PC-9 (cell line): ENCODE data around the gene CD37. TPM values are rescaled to one million over a fixed set of nuclear protein-coding genes. Genes with fewer than 3 reads are reported as not detected.
A peak's percentile ranks its signal among the peaks of the same experiment; 100 is the strongest.
"Not testable (repeated sequence)": the region's sequence is repeated elsewhere in the genome, so short reads cannot be mapped to it uniquely, and the experiment has no call there.

ENCODE experiments used
- Bru-seq: library from RNA; stranded (reverse); fragments of 400-500 nt; gene quantifications from one replicate; lab custom pipeline; 2021; lab: Mats Ljungman, UMichigan
- BruChase-seq, 2 experiments: library from RNA; stranded (reverse); fragments of 400-500 nt; gene quantifications; one replicate each; lab custom pipeline; 2021; lab: Mats Ljungman, UMichigan
- BruUV-seq: library from RNA; stranded (reverse); fragments of 400-500 nt; replicated peaks from 2 replicates; lab custom pipeline; 2021; lab: Mats Ljungman, UMichigan
- CTCF ChIA-PET: fragments of 300-600 bp; sonication (Branson Sonifier 250); formaldehyde crosslinking; loops from one replicate; lab custom pipeline; 2022; ENCODE audit warnings: antibody characterized with exemption; lab: Charles Lee
- POLR2A ChIA-PET: fragments of 300-600 bp; sonication (Branson Sonifier 250); formaldehyde crosslinking; loops from one replicate; lab custom pipeline; 2022; ENCODE audit warnings: antibody characterized with exemption; ENCODE audit not compliant: unreplicated experiment; lab: Charles Lee
- DNase-seq, 2 experiments: peaks; one replicate each; pipeline versions ENCODE4 v3.0.0 to v3.0.0-alpha.2; 2015 to 2022; ENCODE audit warnings: mixed read lengths in 1 of 2
- H2AFZ ChIP-seq: fragments of 200-600 bp; sonication (generic); 2 replicates; pipeline ENCODE4 v1.8.1; 2017; ENCODE audit warnings: antibody characterized with exemption
- H3F3A ChIP-seq: fragments of 200-600 bp; sonication (generic); 2 replicates; pipeline ENCODE4 v1.8.1; 2017; ENCODE audit warnings: antibody characterized with exemption, mild to moderate bottlenecking, low read depth; ENCODE audit not compliant: insufficient read depth
- H3K27ac ChIP-seq: fragments of 200-600 bp; sonication (generic); 2 replicates; pipeline ENCODE4 v1.6.1; 2016; ENCODE audit warnings: mixed run types
- H3K27me3 ChIP-seq: fragments of 200-600 bp; sonication (generic); 2 replicates; pipeline ENCODE4 v1.6.1; 2016; ENCODE audit warnings: low read depth, mixed run types; ENCODE audit not compliant: insufficient read depth
- H3K36me3 ChIP-seq: fragments of 200-600 bp; sonication (generic); 2 replicates; pipeline ENCODE4 v1.6.1; 2016; ENCODE audit warnings: low read depth, mixed run types
- H3K4me1 ChIP-seq: fragments of 200-600 bp; sonication (generic); replicated peaks from 2 replicates; pipeline ENCODE4 v1.6.1; 2016; ENCODE audit warnings: mixed run types; ENCODE audit not compliant: insufficient read depth
- H3K4me2 ChIP-seq: fragments of 200-600 bp; sonication (generic); 2 replicates; pipeline ENCODE4 v1.6.1; 2017; ENCODE audit warnings: mixed run types
- H3K4me3 ChIP-seq: fragments of 200-600 bp; sonication (generic); 2 replicates; pipeline ENCODE4 v1.6.1; 2016; ENCODE audit warnings: mixed run types
- H3K79me2 ChIP-seq: fragments of 200-600 bp; sonication (generic); 2 replicates; pipeline ENCODE4 v1.6.1; 2017; ENCODE audit warnings: low read depth, mixed run types
- H3K9me2 ChIP-seq: fragments of 200-600 bp; sonication (generic); 2 replicates; pipeline ENCODE4 v1.8.1; 2017; ENCODE audit warnings: mild to moderate bottlenecking; ENCODE audit not compliant: insufficient read depth
- H3K9me3 ChIP-seq: fragments of 200-600 bp; sonication (generic); 2 replicates; pipeline ENCODE4 v1.8.1; 2016; ENCODE audit warnings: low read depth; ENCODE audit not compliant: insufficient read depth
- H4K20me1 ChIP-seq: fragments of 200-600 bp; sonication (generic); 2 replicates; pipeline ENCODE4 v1.8.1; 2017; ENCODE audit not compliant: insufficient read depth
- EZH2 ChIP-seq: fragments of 200-600 bp; sonication (generic); IDR thresholded peaks from 2 replicates; pipeline ENCODE4 v1.8.0; 2017; ENCODE audit warnings: antibody characterized with exemption, low read depth
- intact Hi-C: fragments of 100-400 bp; cut with micrococcal nuclease; formaldehyde crosslinking; loops from one replicate; pipeline ENCODE4 v1.10.0; 2022; ENCODE audit not compliant: unreplicated experiment
- long read RNA-seq: library from polyadenylated mRNA; stranded (forward); transcript quantifications from one replicate; pipeline ENCODE4 v2.0.0, GENCODE V29; 2022
- total RNA-seq: library from RNA; stranded (reverse); gene quantifications from 2 replicates; pipeline ENCODE4 v1.2.3, GENCODE V29; 2021
- TF ChIP-seq, protein P1 (sequence below): fragments of 200-600 bp; sonication (generic); conservative IDR thresholded peaks from 2 replicates; pipeline ENCODE4 v1.6.1; 2017; ENCODE audit warnings: mixed run types, antibody characterized with exemption, mild to moderate bottlenecking, moderate library complexity

The CD37 gene, protein sequence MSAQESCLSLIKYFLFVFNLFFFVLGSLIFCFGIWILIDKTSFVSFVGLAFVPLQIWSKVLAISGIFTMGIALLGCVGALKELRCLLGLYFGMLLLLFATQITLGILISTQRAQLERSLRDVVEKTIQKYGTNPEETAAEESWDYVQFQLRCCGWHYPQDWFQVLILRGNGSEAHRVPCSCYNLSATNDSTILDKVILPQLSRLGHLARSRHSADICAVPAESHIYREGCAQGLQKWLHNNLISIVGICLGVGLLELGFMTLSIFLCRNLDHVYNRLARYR
- total RNA-seq (not detected in 2 replicates), Bru-seq, nascent RNA (percentile 10 among the genes with signal in this experiment), BruChase-seq, experiment 1, labeled RNA remaining after a 2-hour chase (not detected), BruChase-seq, experiment 2, labeled RNA remaining after a 6-hour chase (percentile 21 among the genes with signal in this experiment)
- long read RNA-seq: 0 reads

DNA sequence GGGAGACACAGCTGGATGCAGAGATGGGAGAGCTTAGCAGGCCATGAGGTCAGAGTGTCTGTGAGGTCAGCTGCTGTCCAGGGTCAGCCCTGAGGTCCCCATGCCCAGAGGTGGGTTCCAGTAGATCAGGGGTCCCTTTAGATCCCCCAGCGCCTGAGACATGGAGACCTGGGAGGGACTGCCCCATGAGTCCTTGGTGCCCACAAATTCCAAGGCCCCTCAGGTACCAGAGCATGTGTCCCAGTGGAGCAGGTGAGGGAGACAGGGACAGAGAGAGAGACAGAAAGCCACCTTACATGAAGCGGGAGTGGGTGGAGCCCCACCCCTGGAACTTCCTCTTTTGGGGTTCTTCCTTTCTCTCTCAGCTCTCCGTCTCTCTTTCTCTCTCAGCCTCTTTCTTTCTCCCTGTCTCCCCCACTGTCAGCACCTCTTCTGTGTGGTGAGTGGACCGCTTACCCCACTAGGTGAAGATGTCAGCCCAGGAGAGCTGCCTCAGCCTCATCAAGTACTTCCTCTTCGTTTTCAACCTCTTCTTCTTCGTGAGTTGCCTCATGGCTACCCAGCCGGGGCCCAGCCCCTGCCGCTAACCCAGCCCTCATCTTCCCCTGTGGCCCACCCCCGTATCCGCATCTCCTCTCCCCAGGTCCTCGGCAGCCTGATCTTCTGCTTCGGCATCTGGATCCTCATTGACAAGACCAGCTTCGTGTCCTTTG is at the start of gene CD37:
TSS of gene CD37 (plus strand) at position 336 of the 713 bp plus-strand sequence. CDS start at position 471, 135 bp downstream.
- TF ChIP-seq EZH2: no peak
- TF ChIP-seq, protein P1, sequence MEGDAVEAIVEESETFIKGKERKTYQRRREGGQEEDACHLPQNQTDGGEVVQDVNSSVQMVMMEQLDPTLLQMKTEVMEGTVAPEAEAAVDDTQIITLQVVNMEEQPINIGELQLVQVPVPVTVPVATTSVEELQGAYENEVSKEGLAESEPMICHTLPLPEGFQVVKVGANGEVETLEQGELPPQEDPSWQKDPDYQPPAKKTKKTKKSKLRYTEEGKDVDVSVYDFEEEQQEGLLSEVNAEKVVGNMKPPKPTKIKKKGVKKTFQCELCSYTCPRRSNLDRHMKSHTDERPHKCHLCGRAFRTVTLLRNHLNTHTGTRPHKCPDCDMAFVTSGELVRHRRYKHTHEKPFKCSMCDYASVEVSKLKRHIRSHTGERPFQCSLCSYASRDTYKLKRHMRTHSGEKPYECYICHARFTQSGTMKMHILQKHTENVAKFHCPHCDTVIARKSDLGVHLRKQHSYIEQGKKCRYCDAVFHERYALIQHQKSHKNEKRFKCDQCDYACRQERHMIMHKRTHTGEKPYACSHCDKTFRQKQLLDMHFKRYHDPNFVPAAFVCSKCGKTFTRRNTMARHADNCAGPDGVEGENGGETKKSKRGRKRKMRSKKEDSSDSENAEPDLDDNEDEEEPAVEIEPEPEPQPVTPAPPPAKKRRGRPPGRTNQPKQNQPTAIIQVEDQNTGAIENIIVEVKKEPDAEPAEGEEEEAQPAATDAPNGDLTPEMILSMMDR: no peak
- intact Hi-C loops: no loop called here
- ChIA-PET CTCF (interaction anchor here (0.6 kb wide), 2 partner anchors 70 to 228 kb away, joined by 4 to 8 read pairs; no protein-coding TSS in a partner anchor), POLR2A (no interaction called here)
- Histone ChIP-seq H3K79me2 (no peaks in the 10 kb centered on the region), H3K4me2 (no peak within 1 kb of the TSS), H2AFZ (no peak within 1 kb of the TSS), H3K4me3 (no peak within 1 kb of the TSS), H3F3A (no peaks in the 10 kb centered on the region), H3K9me3 (no peaks in the 10 kb centered on the region), H3K4me1 (no peaks in the 10 kb centered on the region), H3K36me3 (no peaks in the 10 kb centered on the region), H3K27ac (no peak within 1 kb of the TSS), H3K27me3 (no peaks in the 10 kb centered on the region), H4K20me1 (no peaks in the 10 kb centered on the region), H3K9me2 (no peaks in the 10 kb centered on the region)
- no TSS peak for BruUV-seq
- DNase-seq: no peak

DNA sequence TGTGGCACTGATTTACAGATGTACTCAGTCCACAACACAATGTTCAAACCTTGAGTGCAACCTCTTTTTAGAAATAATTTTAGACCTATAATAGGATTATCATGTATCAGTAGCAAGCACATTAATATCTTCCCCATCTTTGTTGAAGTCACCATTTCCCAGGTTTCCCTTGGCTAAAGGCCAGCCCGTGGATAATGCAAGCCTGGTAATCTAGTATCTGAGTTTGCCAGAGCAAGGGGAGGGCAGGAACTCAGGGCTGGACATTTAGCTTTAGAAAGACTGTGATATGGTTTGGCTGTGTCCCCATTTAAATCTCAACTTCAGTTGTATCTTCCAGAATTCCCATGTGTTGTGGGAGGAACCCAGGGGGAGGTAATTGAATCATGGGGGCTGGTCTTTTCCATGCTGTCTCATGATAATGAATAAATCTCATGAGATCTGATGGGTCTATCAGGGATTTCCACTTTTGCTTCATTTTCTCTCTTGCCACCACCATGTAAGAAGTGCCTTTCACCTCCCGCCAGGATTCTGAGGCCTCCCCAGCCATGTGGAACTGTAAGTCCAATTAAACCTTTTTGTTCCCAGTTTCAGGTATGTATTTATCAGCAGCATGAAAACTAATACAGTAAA is 48.0 kb upstream of the CD37 start:
- Histone ChIP-seq H2AFZ (no peak overlapping the region), H3K27me3 (peaks cover 50% of the 10 kb centered on the region; the same call in 1 of the 2 replicates), H3K9me3 (no peaks in the 10 kb centered on the region), H3K9me2 (no peaks in the 10 kb centered on the region), H3K79me2 (no peaks in the 10 kb centered on the region), H3K4me1 (no peaks in the 10 kb centered on the region), H3K36me3 (no peaks in the 10 kb centered on the region), H4K20me1 (no peaks in the 10 kb centered on the region), H3F3A (no peaks in the 10 kb centered on the region), H3K4me2 (no peak overlapping the region), H3K4me3 (no peak overlapping the region), H3K27ac (no peak overlapping the region)
- ChIA-PET POLR2A (no interaction called here), CTCF (no interaction called here)
- intact Hi-C loops: no loop called here
- BruUV-seq: no TSS peak
- no peak for DNase-seq
- no peak for TF ChIP-seq EZH2
- TF ChIP-seq, protein P1: no peak

DNA sequence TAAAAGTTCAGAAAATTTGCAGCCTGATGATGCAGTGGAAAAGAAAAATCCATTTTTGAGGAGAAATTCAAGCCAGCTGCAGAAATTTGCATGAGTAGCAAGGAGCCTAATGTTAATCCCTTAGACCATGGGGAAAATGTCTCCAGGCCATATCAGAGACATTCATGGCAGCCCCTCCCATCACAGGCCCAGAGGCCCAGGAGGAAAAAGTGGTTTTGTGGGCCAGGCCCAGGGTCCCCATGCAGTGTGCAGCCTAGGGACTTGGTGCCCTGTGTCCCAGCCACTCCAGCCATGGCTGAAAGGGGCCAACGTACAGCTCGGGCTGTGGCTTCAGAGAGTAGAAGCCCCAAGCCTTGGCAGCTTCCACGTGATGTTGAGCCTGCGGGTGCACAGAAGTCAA is 47.0 kb upstream of the CD37 start:
- H3K4me3 ChIP-seq, H3F3A ChIP-seq, H3K79me2 ChIP-seq, H3K4me2 ChIP-seq, H3K36me3 ChIP-seq, BruUV-seq, POLR2A ChIA-PET, DNase-seq, H2AFZ ChIP-seq, intact Hi-C loops, H3K4me1 ChIP-seq, H4K20me1 ChIP-seq, H3K27ac ChIP-seq, H3K9me2 ChIP-seq, CTCF ChIA-PET, H3K9me3 ChIP-seq: not testable (repeated sequence)
- peaks cover 55% of the 10 kb centered on the region for H3K27me3 ChIP-seq

DNA sequence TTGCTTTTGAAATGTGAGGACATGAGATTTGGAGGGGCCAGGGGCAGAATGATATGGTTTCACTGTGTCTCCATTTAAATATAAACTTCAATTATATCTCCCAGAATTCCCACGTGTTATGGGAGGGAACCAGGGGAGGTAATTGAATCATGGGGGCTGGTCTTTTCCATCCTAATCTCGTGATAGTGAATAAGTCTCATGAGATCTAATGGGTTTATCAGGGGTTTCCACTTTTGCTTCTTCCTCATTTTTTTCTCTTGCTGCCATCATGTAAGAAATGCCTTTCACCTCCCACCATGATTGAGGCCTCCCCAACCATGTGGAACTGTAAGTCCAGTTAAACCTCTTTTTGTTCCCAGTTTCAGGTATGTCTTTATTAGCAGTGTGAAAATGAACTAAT is 45.9 kb upstream of the CD37 start:
- H3K9me3 ChIP-seq, BruUV-seq, DNase-seq, H3K4me2 ChIP-seq, H3K36me3 ChIP-seq, H3K9me2 ChIP-seq, intact Hi-C loops, H4K20me1 ChIP-seq, H3F3A ChIP-seq, CTCF ChIA-PET, H2AFZ ChIP-seq, H3K79me2 ChIP-seq, H3K27ac ChIP-seq, POLR2A ChIA-PET, H3K4me1 ChIP-seq, H3K4me3 ChIP-seq: not testable (repeated sequence)
- H3K27me3 ChIP-seq: peaks cover 65% of the 10 kb centered on the region
